HK-2 (cell line): ENCODE data around the gene TEX9.
"Not testable (repeated sequence)": the region's sequence is repeated elsewhere in the genome, so short reads cannot be mapped to it uniquely, and the experiment has no call there.

Source experiments
- DNase-seq: peaks from one replicate; pipeline ENCODE4 v3.0.0-alpha.2; 2018; ENCODE audit not compliant: unreplicated experiment

TEX9 gene

DNA sequence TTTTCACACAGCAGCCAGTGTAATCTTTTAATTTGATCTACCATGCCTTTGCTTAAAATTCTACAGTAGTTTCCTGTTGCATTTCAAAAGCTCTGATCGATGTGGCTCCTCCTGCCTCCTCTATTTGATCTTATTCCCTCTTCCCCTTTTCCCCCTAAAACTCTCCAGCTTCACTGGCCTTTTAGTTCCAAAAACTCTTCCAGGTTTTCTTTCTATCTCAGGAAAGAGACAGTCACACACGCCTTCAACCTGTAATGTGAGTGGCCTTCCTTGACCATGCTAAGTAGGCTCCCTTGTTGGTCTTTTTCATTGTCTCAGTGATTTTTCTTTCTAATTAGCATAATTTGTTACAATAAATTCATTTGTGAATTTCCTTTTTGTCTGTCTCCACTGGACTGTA lies 985 bp downstream of the TEX9 start:
- no peak for DNase-seq

DNA sequence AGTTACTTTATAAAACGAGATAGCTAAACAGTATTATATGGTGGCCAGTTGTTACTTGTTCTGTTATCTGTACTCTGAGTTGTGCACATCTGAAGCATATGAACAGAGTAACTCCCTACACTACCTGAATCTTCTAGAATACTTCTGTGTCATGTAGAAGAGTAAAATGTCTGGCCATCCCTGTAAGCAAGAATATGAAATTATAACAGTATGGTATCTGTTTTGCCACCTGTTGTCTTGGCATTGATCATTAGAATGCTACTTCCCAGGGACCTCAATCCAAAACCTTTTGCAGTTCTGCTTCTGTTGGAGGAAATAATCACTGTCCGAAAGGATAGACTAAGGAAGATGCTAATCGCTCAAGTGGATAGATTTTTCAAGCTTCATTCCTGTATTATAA lies 1.9 kb downstream of the TEX9 start:
- no peak for DNase-seq

DNA sequence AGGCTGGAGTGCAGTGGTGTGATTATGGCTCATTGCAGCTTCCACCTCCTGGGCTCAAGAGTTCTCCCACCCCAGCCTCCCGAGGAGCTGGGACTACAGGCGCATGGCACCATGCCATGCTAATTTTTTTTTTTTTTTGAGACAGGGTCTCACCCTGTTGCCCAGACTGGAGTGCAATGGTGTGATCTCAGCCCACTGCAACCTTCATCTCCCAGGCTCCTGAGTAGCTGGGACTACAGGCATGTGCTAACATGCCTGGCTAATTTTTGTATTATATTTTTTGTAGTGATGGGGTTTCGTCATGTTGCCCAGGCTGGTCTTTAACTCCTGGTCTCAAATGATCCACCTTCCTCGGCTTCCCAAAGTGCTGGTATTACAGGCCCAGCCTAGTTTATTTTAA lies 4.0 kb downstream of the TEX9 start:
- no peak for DNase-seq

DNA sequence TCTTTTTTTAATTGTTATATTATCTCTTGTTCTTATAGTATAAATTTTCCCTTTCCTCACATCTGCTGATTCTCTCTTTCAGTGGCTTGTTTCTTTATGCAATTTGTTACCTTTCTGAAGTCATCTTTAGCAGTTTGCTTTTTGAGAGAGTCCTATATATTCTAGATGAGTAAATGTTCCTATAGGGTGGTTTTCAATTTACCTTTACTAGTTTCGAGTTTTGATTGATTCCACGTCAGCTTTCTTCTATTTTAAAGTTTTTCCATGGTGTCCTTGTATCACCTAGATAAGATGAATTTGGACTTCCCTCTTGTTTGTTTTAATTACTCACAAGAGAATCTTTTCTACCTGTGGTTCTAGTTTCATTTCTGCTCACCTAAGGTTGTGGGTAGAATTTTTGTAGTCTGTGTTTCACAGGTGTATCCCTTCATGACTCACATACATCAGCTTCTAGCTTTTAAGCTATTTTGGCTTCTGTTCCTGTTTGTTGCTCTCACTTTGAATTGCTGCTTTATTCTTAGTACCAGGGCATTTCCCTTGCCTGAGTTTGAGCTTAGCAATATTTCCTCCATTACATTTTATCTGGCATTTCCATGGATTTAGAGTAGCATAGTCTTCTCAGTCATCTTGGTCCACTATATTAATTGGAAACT lies 6.4 kb downstream of the TEX9 start:
- no peak for DNase-seq

DNA sequence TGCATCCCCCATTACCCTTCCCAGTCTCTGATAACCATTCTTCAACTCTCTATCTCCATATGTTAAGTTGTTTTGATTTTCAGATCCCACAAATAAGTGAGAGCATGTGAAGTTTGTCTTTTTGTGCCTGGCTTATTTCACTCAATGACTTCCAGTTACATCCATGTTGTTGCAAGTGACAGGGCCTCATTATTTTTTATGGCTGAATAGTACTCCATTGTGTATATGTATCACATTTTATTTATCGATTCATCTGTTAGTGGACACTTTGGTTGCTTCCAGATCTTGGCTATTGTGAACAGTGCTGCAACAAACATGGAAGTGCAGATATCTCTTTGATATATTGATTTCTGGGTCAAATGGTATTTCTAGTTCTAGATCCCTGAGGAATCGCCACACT lies 9.5 kb downstream of the TEX9 start:
- DNase-seq, result not testable (repeated sequence)

DNA sequence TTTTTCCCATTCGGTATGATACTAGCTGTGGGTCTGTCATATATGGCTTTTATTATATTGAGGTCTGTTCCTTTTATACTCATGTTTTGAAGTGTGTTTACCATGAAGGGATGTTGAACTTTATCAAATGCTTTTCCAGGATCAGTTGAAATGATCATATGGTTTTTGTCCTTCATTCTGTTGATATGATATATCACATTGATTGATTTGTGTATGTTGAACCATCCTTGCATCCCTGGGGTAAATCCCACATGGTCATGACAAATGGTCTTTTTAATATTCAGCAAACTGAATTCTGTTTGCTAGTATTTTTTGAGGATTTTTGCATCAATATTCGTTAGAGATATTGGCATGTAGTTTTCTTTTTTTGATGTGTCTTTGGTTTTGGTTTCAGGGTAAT lies 12.6 kb downstream of the TEX9 start:
- not testable (repeated sequence) for DNase-seq

DNA sequence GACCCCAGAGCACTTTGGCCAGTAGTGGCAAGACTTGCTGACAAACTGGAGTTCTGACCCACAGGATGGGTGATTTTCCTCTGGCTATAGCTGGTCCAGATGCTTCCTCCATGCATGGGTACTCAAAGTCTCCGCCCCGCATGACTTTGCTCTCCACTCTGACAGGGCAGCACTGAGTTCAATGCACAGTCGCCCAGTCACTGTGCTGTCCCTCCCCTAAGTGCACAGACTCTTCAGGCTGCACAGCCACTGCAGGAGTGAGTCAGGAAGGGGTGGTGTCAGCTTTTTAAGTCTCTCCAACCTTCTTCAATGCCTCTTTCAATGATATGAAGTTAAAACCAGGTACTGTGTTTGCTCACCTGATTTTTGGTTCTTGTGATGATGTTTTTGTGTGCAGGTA lies 17.8 kb downstream of the TEX9 start:
- peak; percentile 11 for DNase-seq

DNA sequence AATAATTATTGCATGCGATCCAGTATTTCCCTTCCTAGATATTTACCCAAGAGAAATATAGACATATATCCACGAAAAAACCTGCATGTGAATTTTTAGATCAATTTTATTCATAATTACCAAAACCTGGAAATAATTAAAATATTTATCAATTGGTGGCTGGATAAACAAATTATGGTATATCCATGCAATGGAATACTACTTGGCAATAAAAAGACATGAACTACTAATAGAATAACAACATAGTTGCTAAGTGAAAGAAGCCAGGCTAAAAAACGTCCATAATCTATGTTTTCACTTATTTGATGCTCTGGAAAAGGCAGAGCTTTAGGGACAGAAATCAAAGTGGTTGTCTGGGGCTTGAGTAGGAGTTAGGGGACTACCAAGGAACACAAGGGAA lies 20.7 kb downstream of the TEX9 start:
- DNase-seq, result no peak

DNA sequence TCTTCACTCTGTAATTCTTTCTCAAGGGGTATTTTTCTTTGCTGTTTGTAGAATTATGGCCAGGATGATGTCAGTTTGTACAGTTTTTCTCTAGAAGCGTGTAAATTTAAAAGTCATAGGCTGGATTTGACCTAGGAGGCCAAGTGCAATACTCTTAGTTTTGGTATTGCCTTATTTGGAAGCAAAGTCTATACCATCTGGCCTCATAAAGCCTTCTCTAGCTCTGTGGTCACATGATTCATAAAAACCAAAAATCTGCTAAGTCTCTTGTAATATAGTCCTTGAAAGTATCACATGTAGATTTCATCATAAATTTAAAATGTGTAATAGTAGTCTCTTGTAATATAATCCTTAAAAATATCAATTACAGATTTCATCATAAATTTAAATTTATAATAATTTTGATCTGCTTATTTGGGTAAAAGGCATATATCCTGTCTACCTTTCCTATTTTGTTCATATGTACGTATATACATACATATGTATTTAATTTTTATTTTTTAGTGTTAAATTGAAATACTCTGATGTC lies 25.6 kb downstream of the TEX9 start:
- no peak for DNase-seq

DNA sequence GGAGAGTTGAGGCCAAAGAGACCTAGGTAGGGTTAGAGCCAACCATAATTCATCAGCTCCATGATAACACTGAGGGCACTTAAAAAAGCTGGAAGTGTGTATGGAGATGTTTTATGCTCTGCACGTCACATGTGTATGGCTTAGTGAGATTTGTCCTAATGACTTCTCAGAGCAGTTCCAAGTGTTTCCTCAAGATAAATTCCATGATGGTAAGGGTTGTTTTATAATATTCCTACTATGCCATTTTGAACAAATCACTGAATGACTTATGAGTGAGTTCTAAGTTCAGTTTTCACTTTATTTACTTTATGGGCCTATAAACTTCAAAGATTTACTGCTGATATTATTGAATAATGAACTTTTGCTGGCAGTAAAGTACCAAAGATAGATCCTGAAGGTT lies 28.1 kb downstream of the TEX9 start:
- no peak for DNase-seq

DNA sequence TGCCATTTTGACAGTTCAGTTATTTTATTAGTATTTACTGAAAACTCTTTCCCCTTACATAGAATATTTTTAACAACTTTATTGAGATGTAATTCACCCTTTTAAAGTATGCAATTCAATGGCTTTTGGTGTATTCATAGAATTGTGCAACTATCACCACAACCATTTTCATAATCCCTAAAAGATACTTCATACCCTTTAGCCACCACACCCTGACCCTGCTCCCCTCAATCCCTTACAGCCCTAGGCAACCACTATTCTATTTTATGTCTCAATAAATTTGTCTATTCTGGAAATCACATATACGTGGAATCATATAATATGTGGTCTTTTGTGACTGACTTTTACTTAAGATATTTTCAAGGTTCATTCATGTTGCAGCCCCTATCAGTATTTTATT lies 29.7 kb downstream of the TEX9 start:
- no peak for DNase-seq

DNA sequence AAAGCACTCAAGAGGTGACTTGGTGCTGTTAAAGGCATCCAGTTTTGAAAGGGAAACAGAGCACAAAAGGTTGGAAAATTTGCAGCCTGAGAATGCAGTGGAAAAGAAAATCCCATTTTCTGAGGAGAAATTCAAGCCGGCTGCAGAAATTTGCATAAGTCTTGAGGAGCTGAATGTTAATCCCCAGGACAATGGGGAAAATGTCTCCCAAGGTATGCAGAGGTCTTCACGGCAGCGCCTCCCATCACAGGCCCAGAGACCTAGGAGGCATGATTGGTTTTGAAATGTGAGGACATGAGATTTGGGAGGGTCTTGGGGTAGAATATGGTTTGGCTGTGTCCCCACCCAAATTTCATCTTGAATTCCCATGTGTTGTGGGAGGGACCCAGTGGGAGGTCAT lies 32.1 kb downstream of the TEX9 start:
- DNase-seq, result not testable (repeated sequence)

DNA sequence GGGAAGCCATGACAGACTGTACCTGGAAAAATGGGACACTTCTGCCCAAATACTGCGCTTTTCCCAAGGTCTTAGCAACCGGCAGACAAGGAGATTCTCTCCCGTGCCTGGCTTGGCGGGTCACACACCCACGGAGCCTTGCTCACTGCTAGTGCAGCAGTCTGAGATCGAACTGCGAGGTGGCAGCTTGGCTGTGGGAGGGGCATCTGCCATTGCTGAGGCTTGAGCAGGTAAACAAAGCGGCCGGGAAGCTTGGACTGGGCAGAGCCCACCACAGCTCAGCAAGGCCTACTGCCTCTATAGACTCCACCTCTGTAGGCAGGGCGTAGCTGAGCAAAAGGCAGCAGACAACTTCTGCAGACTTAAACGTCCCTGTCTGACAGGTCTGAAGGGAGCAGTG lies 34.0 kb downstream of the TEX9 start:
- DNase-seq, result not testable (repeated sequence)

DNA sequence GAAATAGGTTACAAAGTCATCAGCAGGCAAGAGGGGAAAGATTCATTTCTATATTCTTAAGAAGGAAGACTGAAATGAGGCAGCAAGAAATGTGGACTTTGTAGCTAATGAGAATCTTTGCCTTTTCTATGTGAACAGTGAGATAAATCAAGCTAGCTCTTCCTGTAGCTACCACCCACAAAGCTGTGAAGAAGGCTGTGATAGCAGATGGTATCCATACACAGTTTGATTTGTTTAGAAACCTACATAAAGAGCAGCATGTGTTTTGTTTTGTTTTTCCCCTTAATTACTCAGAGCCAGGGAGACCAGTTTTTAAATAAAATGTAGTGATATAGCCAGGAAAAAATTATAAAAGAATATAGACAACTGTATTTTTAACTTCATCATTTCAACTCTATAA lies 45.5 kb downstream of the TEX9 start:
- no peak for DNase-seq

DNA sequence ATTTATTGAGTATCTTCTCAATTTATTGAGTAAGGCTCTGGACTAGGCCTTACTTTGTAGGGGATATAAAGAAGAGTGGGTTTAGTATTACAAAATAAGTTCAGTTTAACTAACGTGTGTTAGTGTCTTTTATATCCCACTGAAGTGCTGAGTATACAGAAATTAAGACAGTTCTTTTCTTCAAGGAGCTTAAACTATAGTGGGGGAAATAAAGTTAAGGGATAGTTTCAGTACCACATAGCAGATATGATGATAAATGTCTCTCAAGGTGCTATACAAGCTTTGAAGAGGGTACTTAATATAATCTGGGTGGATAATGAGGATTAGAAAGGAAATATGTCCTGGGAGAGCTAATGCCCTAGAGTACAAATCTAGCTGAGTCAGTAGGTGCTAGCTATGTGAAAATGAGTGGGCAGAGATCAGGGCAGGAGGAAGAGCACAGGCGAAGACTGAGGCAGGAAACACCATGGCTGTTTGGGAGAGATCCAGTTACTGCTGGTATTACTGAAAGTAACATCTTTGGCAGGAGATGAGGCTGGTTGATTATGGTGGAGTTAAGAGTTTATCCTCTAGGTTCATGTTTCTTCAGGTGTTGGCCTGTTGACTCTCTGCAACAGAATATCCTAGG lies 46.0 kb downstream of the TEX9 start:
- DNase-seq, result no peak

DNA sequence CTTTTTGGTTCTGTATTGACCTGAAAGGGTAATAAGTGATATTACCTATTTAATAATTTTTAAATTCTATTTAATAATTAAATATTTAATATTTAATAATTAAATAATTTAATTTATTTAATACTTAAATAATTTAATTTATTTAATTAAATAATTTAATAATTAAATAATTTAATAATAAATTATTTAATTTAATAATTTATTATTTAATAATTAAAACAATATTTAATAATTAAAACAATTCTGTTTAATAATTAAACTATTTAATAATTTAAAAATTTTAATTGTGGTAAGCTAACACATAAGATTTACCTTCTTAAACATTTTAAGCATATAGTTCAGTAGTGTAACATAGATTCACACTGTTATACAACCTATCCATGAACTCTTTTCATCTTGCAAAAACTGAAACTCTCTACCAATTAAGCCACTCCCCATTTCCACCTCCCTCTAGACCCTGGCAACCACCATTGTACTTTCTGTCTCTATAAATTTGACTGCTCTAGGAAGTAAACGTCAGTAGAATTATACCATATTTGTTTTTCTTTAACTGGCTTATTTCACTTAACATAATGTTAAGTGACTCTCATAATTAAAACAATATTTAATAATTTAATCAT lies 48.0 kb downstream of the TEX9 start:
- DNase-seq, result not testable (repeated sequence)

DNA sequence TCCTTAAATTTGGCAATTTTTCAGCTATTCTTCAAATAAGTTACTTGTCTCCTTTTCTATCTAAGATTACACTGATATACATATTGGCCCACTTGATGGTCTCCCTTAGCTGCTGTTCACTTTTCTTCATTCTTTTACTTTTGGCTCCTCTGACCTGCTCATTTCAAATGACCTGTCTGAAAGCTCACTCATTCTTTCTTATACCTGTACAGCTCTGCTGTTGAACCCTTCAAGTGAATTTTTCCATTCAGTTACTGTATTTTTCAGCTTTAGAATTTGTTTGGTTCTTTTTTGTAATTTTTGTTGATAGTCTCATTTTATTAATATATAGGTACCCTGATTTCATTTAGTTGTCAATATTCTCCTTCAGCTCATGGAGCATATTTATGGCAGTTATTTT lies 60.0 kb downstream of the TEX9 start:
- no peak for DNase-seq

DNA sequence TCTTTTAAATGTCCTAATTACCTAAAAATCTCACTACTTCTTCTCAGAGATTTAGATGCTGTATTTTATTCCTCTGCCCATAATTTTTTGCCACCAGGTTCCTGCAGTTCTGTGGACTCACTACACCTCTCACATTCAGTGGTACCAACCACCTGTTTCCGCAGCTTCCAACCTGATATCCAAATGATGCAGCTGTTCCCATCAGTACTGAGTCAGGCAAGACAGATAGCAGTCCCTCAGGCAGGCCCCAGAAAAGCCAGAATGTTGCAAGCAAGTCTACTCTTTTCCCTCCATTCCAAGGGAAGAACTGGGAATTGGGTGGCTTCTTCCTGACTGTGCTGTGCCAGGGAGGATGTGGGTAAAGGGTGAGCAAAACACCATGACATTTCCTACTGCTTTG lies 60.8 kb downstream of the TEX9 start:
- no peak for DNase-seq

DNA sequence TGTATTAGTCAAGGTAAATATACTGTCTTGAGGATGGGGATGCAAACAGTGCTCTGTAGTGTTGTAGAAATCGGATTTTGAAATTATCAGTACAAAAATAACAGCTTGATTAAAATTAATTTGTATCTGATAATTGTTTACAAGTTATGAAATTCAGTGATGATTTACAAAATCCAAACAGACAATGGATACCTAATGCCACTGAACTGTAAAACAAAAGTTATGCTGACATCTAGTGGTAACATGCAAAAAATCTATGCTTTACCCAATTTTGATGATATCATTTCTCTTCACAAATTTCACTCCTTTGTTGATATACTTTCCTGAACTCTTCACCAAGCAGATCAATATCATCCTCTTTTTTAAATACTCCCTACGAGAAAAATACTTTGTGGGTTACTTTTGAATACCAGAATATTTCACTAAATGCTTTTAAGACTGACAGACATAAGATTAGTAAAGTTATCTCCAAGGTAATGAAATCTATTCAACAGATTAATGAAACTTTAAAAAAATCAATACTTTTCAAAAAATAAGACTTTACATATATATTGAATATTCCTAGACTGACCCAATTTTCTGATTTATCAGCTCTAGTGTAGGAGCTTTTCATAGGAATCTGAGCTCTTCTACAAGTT lies 63.7 kb downstream of the TEX9 start:
- no peak for DNase-seq

DNA sequence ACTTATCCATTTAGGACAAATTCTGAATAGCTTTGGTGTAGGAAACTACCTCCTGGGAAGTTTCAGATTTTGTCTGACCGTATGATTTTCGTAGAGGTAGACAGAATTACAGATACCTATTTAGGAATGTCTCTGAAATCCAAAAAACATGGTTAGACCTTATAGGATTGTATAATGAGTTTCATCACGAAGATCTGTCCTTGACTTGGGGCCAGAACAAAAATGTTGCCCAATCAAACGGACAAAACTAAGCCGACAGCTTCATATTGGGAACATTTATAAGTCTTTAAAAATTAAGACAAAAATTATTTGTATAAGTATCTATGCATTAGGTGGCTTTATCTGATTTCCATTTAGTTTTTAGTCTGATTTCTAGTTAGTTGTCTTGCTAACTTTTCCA lies 67.1 kb downstream of the TEX9 start:
- DNase-seq, result no peak

DNA sequence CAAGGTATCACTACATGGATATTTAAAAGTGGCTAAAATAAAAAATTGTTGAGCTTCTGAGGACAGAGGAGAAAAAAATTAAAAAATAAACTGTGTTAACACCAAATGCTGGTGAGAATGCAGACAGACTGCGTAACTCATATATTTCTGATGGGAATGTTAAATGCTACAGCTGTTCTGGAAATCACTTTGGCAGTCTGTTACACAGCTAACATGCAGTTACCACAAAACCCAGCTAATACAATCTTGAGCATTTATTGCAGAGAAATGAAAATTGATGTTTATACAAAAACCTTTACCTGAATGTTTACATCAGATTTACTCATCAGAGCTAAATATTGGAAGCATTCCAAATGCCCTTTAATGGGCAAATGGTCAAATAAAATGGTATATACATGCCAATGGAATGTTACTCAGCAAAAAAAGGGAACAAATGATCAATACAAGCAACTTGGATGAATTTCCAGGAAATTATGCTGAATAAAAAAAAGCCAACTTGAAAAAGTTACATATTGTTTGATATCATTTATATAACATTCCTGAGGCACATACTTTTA lies 75.1 kb downstream of the TEX9 start:
- no peak for DNase-seq

DNA sequence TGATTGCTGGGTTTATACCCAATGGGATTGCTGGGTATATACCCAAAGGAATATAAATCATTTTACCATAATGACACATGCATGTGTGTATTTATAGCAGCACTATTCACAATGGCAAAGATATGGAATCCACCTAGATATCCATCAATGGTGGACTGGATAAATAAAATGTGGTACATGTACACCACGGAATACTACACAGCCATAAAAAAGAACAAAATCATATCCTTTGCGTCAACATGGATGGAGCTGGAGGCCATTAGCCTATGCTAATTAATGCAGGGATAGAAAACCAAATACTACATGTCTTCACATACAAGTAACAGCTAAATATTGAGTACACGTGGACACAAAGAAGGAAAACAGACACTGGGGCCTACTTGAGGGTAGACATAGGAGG lies 77.1 kb downstream of the TEX9 start:
- DNase-seq, result no peak

DNA sequence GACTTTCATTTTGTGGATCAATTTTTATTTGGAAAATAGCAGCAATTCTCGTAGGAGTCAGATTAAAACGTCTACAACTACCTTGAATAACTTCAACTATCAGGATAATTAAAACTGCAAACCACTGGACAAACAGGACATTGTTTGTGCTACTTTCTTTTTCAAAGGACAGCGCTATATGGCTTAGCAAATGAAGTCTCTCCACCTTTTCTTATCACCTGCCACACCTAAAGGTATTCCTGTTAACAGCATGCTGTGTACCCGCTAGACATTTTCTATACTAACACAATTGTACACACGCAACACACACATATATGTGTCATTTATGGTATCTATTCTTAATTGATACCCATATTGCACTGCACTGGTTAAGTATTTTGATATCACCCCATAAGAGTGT lies 80.5 kb downstream of the TEX9 start:
- DNase-seq, result no peak
